ENCODE data around the gene FBXO44. TPM values are rescaled to one million over a fixed set of nuclear protein-coding genes. Genes with fewer than 3 reads are reported as not detected.
"Not testable (repeated sequence)": the region's sequence is repeated elsewhere in the genome, so short reads cannot be mapped to it uniquely, and the experiment has no call there.

The FBXO44 gene
- total and polyA plus RNA-seq, 2 donors from 2014 or later: 22.5 to 66.6 TPM

DNA sequence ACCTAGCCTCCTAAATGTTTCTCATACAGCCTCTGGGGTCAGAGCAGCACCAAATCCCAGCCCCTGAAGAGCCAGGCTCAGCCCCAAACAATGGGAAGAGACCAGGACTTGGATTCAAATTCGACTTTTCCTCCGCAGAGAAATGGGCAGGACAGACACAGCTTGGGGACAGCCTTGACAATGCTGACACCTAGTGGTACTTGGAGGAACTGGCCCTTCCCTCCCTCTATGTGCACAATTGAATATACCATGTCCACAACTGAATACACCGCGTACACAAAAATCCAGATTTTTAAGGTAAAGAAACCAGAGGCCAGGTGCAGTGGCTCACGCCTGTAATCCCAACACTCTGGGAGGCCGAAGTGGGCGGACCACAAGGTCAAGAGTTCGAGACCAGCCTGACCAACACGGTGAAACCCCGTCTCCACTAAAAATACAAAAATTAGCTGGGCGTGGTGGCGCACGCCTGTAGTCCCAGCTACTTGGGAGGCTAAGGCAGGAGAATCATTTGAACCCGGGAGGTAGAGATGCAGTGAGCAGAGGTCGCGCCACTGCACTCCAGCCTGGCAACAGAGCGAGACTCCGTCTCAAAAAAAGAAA is 12.2 kb upstream of the FBXO44 start:
- not testable (repeated sequence) for H3K27me3 ChIP-seq (ENCODE audit: control insufficient read depth, insufficient read depth, low read length); FAIRE-seq; H3K9me3 ChIP-seq (ENCODE audit: control insufficient read depth in 2 of 3, insufficient read depth in 1 of 3, low read length in 3 of 3); H3K9ac ChIP-seq (ENCODE audit: low read length in 3 of 3); H3K36me3 ChIP-seq (ENCODE audit: control insufficient read depth in 2 of 3, insufficient read depth in 3 of 3, low read length in 3 of 3); H3K27ac ChIP-seq (ENCODE audit: low read depth in 2 of 2, low read length in 2 of 2); H3K4me1 ChIP-seq (ENCODE audit: control insufficient read depth in 2 of 3, insufficient read depth in 2 of 3, low read depth in 1 of 3, low read length in 3 of 3); H3K4me3 ChIP-seq (ENCODE audit: low read length in 3 of 3)
- TF ChIP-seq CTCF (IDR thresholded peaks at IDR 0.05; ENCODE audit: borderline replicate concordance, extremely low read depth, insufficient read depth): peak; percentile 99
- intact Hi-C loops (cut with DNase I): loop anchor here (5.0 to 10.0 kb wide), 2 partner anchors 398 to 605 kb away; no protein-coding TSS in a partner anchor
- peak in 4 of 5 donors; percentile 64 to 76 (median 68) for DNase-seq

GRCh38 chr1:11643782-11644181 is 10.9 kb upstream of the FBXO44 start:
- no peak overlapping the region for H3K4me3 ChIP-seq (ENCODE audit: low read length in 3 of 3)
- intact Hi-C loops (cut with DNase I): loop anchor here (5.0 to 10.0 kb wide), 2 partner anchors 399 to 606 kb away; no protein-coding TSS in a partner anchor
- FAIRE-seq: no peak

GRCh38 chr1:11645270-11645669 is 9.4 kb upstream of the FBXO44 start:
- Histone ChIP-seq H3K36me3 (ENCODE audit: control insufficient read depth in 2 of 3, insufficient read depth in 3 of 3, low read length in 3 of 3) (no peaks in the 10 kb centered on the region), H3K9ac (ENCODE audit: low read length in 3 of 3) (no peak overlapping the region), H3K9me3 (ENCODE audit: control insufficient read depth in 2 of 3, insufficient read depth in 1 of 3, low read length in 3 of 3) (no peaks in the 10 kb centered on the region), H3K27me3 (ENCODE audit: control insufficient read depth, insufficient read depth, low read length) (peaks cover 10% of the 10 kb centered on the region), H3K4me1 (ENCODE audit: control insufficient read depth in 2 of 3, insufficient read depth in 2 of 3, low read depth in 1 of 3, low read length in 3 of 3) (peaks cover 0 to 4% (median 0%) of the 10 kb centered on the region in 3 donors), H3K27ac (ENCODE audit: low read depth in 2 of 2, low read length in 2 of 2) (no peak overlapping the region), H3K4me3 (ENCODE audit: low read length in 3 of 3) (no peak overlapping the region)
- no peak for TF ChIP-seq CTCF (IDR thresholded peaks at IDR 0.05; ENCODE audit: borderline replicate concordance, extremely low read depth, insufficient read depth)
- intact Hi-C loops (cut with DNase I): loop anchor here (10.0 kb wide), 1 partner anchor 400 kb away; no protein-coding TSS in a partner anchor
- FAIRE-seq: no peak
- no peak for DNase-seq

More at GRCh38 chr1:11643782-11644181, 10.9 kb upstream of the FBXO44 start:
- Histone ChIP-seq H3K4me1 (ENCODE audit: control insufficient read depth in 2 of 3, insufficient read depth in 2 of 3, low read depth in 1 of 3, low read length in 3 of 3) (peaks cover 0 to 2% (median 0%) of the 10 kb centered on the region in 3 donors), H3K27ac (ENCODE audit: low read depth in 2 of 2, low read length in 2 of 2) (no peak overlapping the region), H3K27me3 (ENCODE audit: control insufficient read depth, insufficient read depth, low read length) (no peaks in the 10 kb centered on the region), H3K36me3 (ENCODE audit: control insufficient read depth in 2 of 3, insufficient read depth in 3 of 3, low read length in 3 of 3) (no peaks in the 10 kb centered on the region), H3K9ac (ENCODE audit: low read length in 3 of 3) (no peak overlapping the region), H3K9me3 (ENCODE audit: control insufficient read depth in 2 of 3, insufficient read depth in 1 of 3, low read length in 3 of 3) (no peaks in the 10 kb centered on the region)
- DNase-seq: no peak
- no peak for TF ChIP-seq CTCF (IDR thresholded peaks at IDR 0.05; ENCODE audit: borderline replicate concordance, extremely low read depth, insufficient read depth)
